Amniotic stem cell (primary cell): Measurements from ENCODE around the gene TCN1.

Experiments
- DNase-seq: peaks from one replicate; lab custom pipeline; 2025; lab: John Stamatoyannopoulos, UW

TCN1 gene

DNA sequence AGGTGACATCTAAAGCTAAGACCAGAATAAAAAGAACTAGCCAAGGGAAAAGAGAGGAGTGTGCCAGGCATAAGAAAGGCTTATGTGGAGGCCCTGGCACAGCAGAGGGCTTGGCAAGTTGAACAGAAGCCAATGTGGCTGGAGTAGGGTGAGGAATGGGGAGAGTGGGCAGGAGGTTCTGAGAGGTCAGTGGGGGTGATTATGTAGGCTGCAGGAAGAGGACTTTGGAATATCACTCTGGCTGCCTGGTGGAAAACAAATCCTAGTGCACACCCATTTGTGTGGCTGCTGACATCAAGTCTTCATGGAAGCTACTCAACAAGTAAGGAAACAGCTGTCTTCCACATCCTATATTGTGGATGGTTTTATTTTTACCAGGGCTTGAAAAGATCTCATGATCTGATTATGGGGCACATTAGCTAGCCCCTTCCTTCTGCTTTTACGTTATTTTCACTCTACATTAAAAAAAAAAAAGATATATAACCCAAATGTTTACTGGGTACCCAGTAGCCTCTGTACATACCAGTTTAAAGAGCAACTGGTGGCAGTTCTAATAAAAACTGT lies 59.2 kb downstream of the TCN1 start:
- DNase-seq: no peak

DNA sequence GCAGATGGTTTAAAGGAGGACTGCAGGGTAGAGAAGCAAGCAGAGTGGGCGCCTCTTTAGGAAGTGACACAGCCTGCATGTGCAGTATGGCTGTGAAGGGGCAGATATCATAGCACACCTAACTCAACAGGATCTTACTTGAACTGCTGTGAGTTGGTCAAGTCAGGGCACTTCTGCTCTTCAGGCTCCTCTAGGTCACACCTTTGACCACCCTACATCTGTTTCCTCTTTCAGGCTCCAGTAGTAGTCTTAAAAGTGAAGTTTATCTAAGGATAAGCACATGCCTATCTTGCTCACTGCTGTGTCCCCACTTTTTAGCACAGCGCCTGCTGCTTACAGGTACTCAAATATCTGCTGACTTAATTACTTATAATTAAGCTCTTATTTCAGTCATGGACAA lies 62.2 kb downstream of the TCN1 start:
- DNase-seq: no peak
